HL-60 (cell line): ENCODE results near the gene FAM43A.

Experiments
- DNase-seq, 2 experiments: peaks; one replicate each; pipeline ENCODE4 v3.0.0-alpha.2; 2010 to 2020; ENCODE audit warnings: low read depth in 1 of 2, low spot score in 1 of 2
- H3K27ac ChIP-seq: fragments of 250-450 bp; sonication (Bioruptor Pico); replicated peaks from 2 replicates; pipeline ENCODE4 v1.5.1; 2020; ENCODE audit warnings: mild to moderate bottlenecking, moderate library complexity
- H3K27me3 ChIP-seq: fragments of 250-450 bp; sonication (Bioruptor Pico); 2 replicates; pipeline ENCODE4 v1.5.1; 2021; ENCODE audit warnings: mild to moderate bottlenecking, moderate library complexity; ENCODE audit not compliant: insufficient read depth, poor library complexity, severe bottlenecking
- H3K4me3 ChIP-seq: replicated peaks from 2 replicates; pipeline ENCODE4 v1.5.1; 2011; ENCODE audit warnings: mild to moderate bottlenecking, control low read depth, low read length; ENCODE audit not compliant: insufficient read depth
- CTCF ChIP-seq: IDR thresholded peaks from one replicate; pipeline ENCODE4 v1.5.1; 2011; ENCODE audit warnings: low read length, control low read depth, inconsistent platforms; ENCODE audit not compliant: insufficient read depth
- GABPA ChIP-seq: IDR thresholded peaks from 2 replicates; pipeline ENCODE4 v1.6.1; 2012; ENCODE audit warnings: low read depth
- POLR2AphosphoS5 ChIP-seq: IDR thresholded peaks from 2 replicates; pipeline ENCODE4 v1.6.1; 2012; ENCODE audit warnings: low read depth
- REST ChIP-seq: IDR thresholded peaks from 2 replicates; pipeline ENCODE4 v1.6.1; 2012; ENCODE audit warnings: low read depth; ENCODE audit not compliant: insufficient replicate concordance
- SPI1 ChIP-seq: IDR thresholded peaks from 2 replicates; pipeline ENCODE4 v1.6.1; 2012; ENCODE audit warnings: low read depth, mild to moderate bottlenecking, borderline replicate concordance

The FAM43A gene

GRCh38 chr3:194702545-194702944 is 16.9 kb downstream of the FAM43A start:
- H3K27ac ChIP-seq, result no peak overlapping the region
- DNase-seq, result no peak
- TF ChIP-seq SPI1 (no peak), CTCF (no peak), POLR2AphosphoS5 (no peak), GABPA (no peak), REST (no peak)
- H3K27me3 ChIP-seq, result no peaks in the 10 kb centered on the region
- no peak overlapping the region for H3K4me3 ChIP-seq

GRCh38 chr3:194705227-194705626 is 19.5 kb downstream of the FAM43A start:
- Histone ChIP-seq H3K27ac (no peak overlapping the region), H3K4me3 (no peak overlapping the region), H3K27me3 (no peaks in the 10 kb centered on the region)
- DNase-seq, result no peak
- no peak for TF ChIP-seq SPI1
- no peak for TF ChIP-seq GABPA
- no peak for TF ChIP-seq REST
- TF ChIP-seq CTCF, result no peak
- no peak for TF ChIP-seq POLR2AphosphoS5

GRCh38 chr3:194705761-194706160 is 20.1 kb downstream of the FAM43A start:
- Histone ChIP-seq H3K27ac (no peak overlapping the region), H3K27me3 (no peaks in the 10 kb centered on the region), H3K4me3 (no peak overlapping the region)
- TF ChIP-seq CTCF (no peak), REST (no peak), GABPA (no peak), POLR2AphosphoS5 (no peak), SPI1 (no peak)
- DNase-seq, result no peak
